Measurements from ENCODE around the gene SLC22A31.
"Not testable (repeated sequence)": the region's sequence is repeated elsewhere in the genome, so short reads cannot be mapped to it uniquely, and the experiment has no call there.

SLC22A31 gene

DNA sequence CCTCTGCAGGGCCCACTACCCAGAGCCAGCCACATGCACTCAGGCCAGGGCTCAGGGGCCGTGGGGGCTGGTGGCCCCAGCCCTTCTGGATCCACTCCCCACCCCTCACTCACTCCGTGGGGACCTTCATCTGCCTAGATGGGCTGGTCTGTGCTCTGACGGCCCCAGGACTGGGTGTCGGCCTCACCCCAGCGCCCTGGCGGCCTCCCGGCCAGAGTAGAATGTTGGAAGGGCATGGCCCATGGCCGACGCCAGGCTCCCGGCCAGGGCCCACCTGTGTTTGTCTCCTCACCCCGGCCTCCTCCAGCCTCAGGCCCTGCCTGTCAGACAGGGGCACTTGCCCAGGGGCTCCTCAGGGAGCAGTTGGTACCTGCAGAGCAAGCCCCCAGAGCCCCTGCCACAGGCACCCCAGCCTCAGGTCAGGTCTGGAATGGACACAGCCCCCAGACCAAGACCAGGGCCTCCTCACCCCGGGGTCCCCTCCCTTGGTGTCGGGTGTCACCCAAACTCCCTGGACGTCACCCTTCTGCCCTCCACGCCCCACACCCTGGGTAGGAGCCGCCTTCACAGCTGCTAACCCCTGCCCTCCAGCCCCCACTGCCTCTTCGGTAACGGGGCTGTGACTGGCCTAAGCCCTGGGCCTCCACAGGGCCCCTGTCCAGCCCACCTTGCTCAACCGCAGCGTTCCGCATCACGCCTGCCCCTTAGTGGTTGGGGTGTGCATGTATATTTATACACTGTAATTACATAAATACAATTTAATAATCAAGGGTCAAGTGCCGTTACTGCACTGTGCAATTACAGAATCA, 31.8 kb downstream of the SLC22A31 start:
- no peaks in the 10 kb centered on the region for H3K36me3 ChIP-seq
- H3K4me1 ChIP-seq, result peaks cover 0 to 33% (median 20%) of the 10 kb centered on the region in 4 donors
- DNase-seq, result no peak
- TF ChIP-seq, protein P1, sequence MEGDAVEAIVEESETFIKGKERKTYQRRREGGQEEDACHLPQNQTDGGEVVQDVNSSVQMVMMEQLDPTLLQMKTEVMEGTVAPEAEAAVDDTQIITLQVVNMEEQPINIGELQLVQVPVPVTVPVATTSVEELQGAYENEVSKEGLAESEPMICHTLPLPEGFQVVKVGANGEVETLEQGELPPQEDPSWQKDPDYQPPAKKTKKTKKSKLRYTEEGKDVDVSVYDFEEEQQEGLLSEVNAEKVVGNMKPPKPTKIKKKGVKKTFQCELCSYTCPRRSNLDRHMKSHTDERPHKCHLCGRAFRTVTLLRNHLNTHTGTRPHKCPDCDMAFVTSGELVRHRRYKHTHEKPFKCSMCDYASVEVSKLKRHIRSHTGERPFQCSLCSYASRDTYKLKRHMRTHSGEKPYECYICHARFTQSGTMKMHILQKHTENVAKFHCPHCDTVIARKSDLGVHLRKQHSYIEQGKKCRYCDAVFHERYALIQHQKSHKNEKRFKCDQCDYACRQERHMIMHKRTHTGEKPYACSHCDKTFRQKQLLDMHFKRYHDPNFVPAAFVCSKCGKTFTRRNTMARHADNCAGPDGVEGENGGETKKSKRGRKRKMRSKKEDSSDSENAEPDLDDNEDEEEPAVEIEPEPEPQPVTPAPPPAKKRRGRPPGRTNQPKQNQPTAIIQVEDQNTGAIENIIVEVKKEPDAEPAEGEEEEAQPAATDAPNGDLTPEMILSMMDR (IDR thresholded peaks at IDR 0.05), result no peak
- H3K27ac ChIP-seq, result no peak overlapping the region
- H3K27me3 ChIP-seq, result peaks cover 6 to 90% of the 10 kb centered on the region in 2 donors
- no peaks in the 10 kb centered on the region for H3K9me3 ChIP-seq
- intact Hi-C loops (cut with DNase I; ENCODE audit: low total_unique reads), result loop anchor here (5.0 kb wide), 1 partner anchor 426 kb away; no protein-coding TSS in a partner anchor
- H3K4me3 ChIP-seq, result no peak overlapping the region

DNA sequence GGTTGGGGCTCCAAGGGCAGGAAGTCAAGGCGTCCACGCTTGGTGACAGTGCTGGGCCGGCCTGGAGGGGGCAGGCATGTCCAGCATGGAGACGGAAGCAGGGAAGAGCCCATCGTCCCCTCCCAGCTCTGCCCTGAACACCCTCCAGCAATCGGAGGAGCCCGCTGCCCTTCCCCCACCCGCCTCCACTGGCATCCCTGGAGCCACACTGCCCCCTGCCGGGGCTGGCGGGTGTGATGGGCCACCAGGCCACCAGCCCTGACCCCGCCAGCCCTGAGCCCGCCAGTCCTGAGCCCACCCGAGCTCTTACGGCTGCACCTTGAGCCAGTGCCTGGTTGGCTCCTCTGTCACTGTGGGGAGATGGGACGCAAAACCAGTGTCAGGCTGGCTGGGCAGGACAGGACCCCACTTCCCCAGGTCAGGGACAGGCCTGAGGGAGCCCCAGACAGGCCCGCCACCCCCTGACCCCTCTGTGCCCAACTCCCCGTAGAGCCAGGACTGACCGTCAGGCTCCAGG, 32.9 kb downstream of the SLC22A31 start:
- intact Hi-C loops (cut with DNase I; ENCODE audit: low total_unique reads), result loop anchor here (5.0 kb wide), 1 partner anchor 425 kb away; no protein-coding TSS in a partner anchor
- Histone ChIP-seq H3K4me3 (no peak overlapping the region), H3K27ac (no peak overlapping the region), H3K36me3 (no peaks in the 10 kb centered on the region), H3K9me3 (no peaks in the 10 kb centered on the region), H3K27me3 (peaks cover 6 to 92% of the 10 kb centered on the region in 2 donors), H3K4me1 (peaks cover 0 to 33% (median 20%) of the 10 kb centered on the region in 4 donors)
- TF ChIP-seq, protein P1 (IDR thresholded peaks at IDR 0.05), result peak; percentile 50 to 56
- peak in 1 of 2 donors; percentile 63 for DNase-seq

DNA sequence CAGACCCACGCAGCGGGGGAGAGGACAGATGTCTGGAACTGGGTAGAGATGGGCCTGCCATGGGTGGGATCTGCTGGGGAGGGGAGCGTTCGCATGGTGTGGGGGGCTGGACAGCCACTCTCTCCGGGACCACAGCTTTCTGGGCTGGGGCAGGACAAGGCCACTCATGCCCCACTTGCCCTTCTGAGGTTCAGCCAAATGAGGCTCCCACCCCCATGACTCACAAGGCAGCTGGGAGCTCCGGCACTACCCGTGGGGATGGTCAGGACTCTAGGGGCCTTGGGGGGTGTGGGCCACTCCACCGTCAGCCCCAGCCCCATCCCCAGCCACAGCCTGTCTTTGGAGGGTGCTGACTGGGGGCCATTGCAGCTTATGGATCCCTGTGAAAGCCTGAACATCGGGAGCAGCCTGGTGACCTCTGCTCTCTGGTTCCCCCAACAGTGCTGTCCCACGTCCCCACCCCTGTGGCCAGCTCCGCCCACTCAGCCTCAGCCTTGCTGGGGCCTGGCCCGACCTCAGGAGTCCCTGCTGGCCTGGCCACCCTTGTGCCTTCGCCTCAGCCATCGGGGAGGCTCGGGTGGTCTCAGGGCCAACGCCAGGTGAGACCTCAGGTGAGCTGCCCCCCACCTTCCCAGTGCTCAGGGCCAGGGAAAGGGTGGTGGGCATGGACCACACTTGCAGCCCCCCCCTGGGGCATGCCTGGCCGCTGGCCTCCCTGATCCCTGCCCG, 33.5 kb downstream of the SLC22A31 start:
- no peak overlapping the region for H3K27ac ChIP-seq
- H3K9me3 ChIP-seq, result no peaks in the 10 kb centered on the region
- H3K36me3 ChIP-seq, result no peaks in the 10 kb centered on the region
- H3K27me3 ChIP-seq, result peaks cover 6 to 92% of the 10 kb centered on the region in 2 donors
- peaks cover 0 to 29% (median 19%) of the 10 kb centered on the region in 4 donors for H3K4me1 ChIP-seq
- no peak overlapping the region for H3K4me3 ChIP-seq
- no peak for DNase-seq
- intact Hi-C loops (cut with DNase I; ENCODE audit: low total_unique reads), result loop anchor here (5.0 kb wide), 1 partner anchor 425 kb away; no protein-coding TSS in a partner anchor
- TF ChIP-seq, protein P1 (IDR thresholded peaks at IDR 0.05), result no peak

DNA sequence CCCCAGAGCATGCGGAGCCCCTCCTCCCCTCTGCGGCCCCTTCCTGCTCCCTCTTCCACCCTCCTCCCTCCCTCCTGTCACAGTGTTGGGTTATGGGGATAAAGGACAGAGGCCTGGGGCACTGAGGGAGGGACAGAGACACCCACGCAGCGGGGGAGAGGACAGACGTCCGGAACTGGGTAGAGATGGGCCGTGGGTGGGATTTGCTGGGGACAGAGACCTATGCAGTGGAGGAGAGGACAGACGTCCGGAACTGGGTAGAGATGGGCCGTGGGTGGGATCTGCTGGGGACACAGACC, 34.7 kb downstream of the SLC22A31 start:
- H3K36me3 ChIP-seq, H3K4me3 ChIP-seq, H3K27ac ChIP-seq, H3K9me3 ChIP-seq, DNase-seq: not testable (repeated sequence)
- H3K27me3 ChIP-seq, result peaks cover 6 to 91% of the 10 kb centered on the region in 2 donors
- H3K4me1 ChIP-seq, result peaks cover 0 to 16% (median 7%) of the 10 kb centered on the region in 4 donors
- intact Hi-C loops (cut with DNase I; ENCODE audit: low total_unique reads), result loop anchor here (5.0 kb wide), 1 partner anchor 423 kb away; no protein-coding TSS in a partner anchor

DNA sequence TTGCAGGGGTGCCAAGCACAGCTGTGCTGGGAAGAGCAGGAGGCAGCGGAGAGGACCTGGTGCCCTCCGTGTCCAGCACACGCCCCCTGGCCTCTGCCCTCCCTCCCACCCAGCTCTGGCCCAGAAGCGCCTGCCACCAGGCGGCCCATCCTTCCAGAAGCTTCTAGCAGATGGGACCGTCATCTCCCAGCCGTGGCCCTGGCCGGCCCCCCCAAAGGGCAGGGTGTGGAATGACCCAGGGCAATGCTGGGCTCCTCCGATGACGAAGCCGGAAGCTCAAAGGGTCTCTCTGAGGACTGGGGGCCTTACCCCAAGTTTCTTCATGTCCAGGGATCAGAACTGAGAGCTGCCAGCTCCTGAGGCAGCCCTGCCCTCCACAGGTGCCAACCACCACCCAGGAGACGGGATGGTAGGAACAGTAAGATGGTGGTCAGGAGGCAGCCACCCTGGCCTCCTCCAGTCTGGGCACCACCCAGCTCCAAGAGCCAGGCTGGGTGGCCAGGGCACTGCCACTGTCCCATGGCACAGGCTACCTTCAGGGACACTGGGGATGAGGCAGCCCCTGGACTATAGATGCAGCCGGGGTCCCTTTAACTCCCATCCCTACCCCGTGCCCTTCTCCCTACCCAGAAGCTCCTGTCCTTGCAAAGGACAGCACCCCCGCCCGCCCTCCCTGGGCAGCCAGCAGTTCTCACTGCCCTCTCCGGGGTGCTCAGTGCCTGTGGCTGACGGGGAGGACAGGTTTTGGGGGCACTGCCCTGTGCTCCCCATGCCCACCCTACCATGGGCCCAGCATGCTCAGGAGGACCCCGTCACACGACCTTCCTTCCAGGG, 35.3 kb downstream of the SLC22A31 start:
- no peak overlapping the region for H3K27ac ChIP-seq
- TF ChIP-seq, protein P1 (IDR thresholded peaks at IDR 0.05), result no peak
- peaks cover 0 to 11% (median 4%) of the 10 kb centered on the region in 4 donors for H3K4me1 ChIP-seq
- DNase-seq, result no peak
- H3K36me3 ChIP-seq, result no peaks in the 10 kb centered on the region
- H3K27me3 ChIP-seq, result peaks cover 6 to 88% of the 10 kb centered on the region in 2 donors
- H3K9me3 ChIP-seq, result no peaks in the 10 kb centered on the region
- no peak overlapping the region for H3K4me3 ChIP-seq
- intact Hi-C loops (cut with DNase I; ENCODE audit: low total_unique reads), result loop anchor here (5.0 kb wide), 1 partner anchor 423 kb away; no protein-coding TSS in a partner anchor
